Trophoblast cell (in vitro differentiated cells and primary cell): ENCODE data around the gene FAM89A. TPM values are rescaled to one million over a fixed set of nuclear protein-coding genes. Genes with fewer than 3 reads are reported as not detected.

ENCODE experiments used
- DNase-seq, 2 donors: peaks; one replicate each; pipeline ENCODE4 v3.0.0-alpha.2; 2016
- H2AFZ ChIP-seq: 2 replicates; pipeline ENCODE4 v1.6.1; 2013; ENCODE audit warnings: low read length, moderate library complexity, mild to moderate bottlenecking; ENCODE audit not compliant: insufficient read depth, poor library complexity
- H2AK5ac ChIP-seq: 2 replicates; pipeline ENCODE4 v1.6.1; 2013; ENCODE audit warnings: mild to moderate bottlenecking, low read length
- H2BK120ac ChIP-seq: 2 replicates; pipeline ENCODE4 v1.6.1; 2013; ENCODE audit warnings: low read length, mild to moderate bottlenecking, moderate library complexity; ENCODE audit not compliant: insufficient read depth, poor library complexity
- H2BK12ac ChIP-seq: 2 replicates; pipeline ENCODE4 v1.6.1; 2013; ENCODE audit warnings: mild to moderate bottlenecking, low read length, moderate library complexity
- H2BK5ac ChIP-seq: 2 replicates; pipeline ENCODE4 v1.6.1; 2013; ENCODE audit warnings: low read length, low read depth, moderate library complexity, mild to moderate bottlenecking; ENCODE audit not compliant: poor library complexity
- H3K14ac ChIP-seq: 2 replicates; pipeline ENCODE4 v1.6.1; 2013; ENCODE audit warnings: mild to moderate bottlenecking, low read length
- H3K18ac ChIP-seq: 2 replicates; pipeline ENCODE4 v1.6.1; 2013; ENCODE audit warnings: mild to moderate bottlenecking, low read length
- H3K23ac ChIP-seq: 2 replicates; pipeline ENCODE4 v1.6.1; 2013; ENCODE audit warnings: low read length
- H3K27ac ChIP-seq: 2 replicates; pipeline ENCODE4 v1.5.1; 2013; ENCODE audit warnings: low read depth, mild to moderate bottlenecking, inconsistent platforms, low read length, moderate library complexity
- H3K27me3 ChIP-seq: 2 replicates; pipeline ENCODE4 v1.6.1; 2013; ENCODE audit warnings: inconsistent platforms, mild to moderate bottlenecking, low read length, moderate library complexity; ENCODE audit not compliant: insufficient read depth
- H3K36me3 ChIP-seq, 2 experiments: 1 replicate in 1 of 2; 2 replicates in 1 of 2; pipeline ENCODE4 v1.6.1; 2013; ENCODE audit warnings: low read length in 2 of 2, mild to moderate bottlenecking in 2 of 2, moderate library complexity in 1 of 2; ENCODE audit not compliant: insufficient read depth in 2 of 2, control insufficient read depth in 1 of 2
- H3K4ac ChIP-seq: 2 replicates; pipeline ENCODE4 v1.6.1; 2013; ENCODE audit warnings: low read depth, mild to moderate bottlenecking, low read length, moderate library complexity
- H3K4me1 ChIP-seq, 2 experiments: 1 replicate in 1 of 2; 2 replicates in 1 of 2; pipeline ENCODE4 v1.6.1; 2013; ENCODE audit warnings: low read length in 2 of 2, mild to moderate bottlenecking in 2 of 2, moderate library complexity in 1 of 2; ENCODE audit not compliant: insufficient read depth in 2 of 2, control insufficient read depth in 1 of 2
- H3K4me2 ChIP-seq: 2 replicates; pipeline ENCODE4 v1.6.1; 2013; ENCODE audit warnings: inconsistent platforms, mild to moderate bottlenecking, low read length, moderate library complexity
- H3K4me3 ChIP-seq: 2 replicates; pipeline ENCODE4 v1.5.1; 2013; ENCODE audit warnings: mild to moderate bottlenecking, low read depth, low read length, inconsistent platforms
- H3K79me1 ChIP-seq: one replicate; pipeline ENCODE4 v1.6.1; 2013; ENCODE audit warnings: low read length
- H3K79me2 ChIP-seq: 2 replicates; pipeline ENCODE4 v1.6.1; 2013; ENCODE audit warnings: low read length, mild to moderate bottlenecking; ENCODE audit not compliant: control insufficient read depth, insufficient read depth, poor library complexity
- H3K9ac ChIP-seq: 2 replicates; pipeline ENCODE4 v1.6.1; 2013; ENCODE audit warnings: mild to moderate bottlenecking, low read length
- H3K9me3 ChIP-seq: 2 replicates; pipeline ENCODE4 v1.6.1; 2013; ENCODE audit warnings: low read depth, mild to moderate bottlenecking, control low read depth, inconsistent platforms, low read length; ENCODE audit not compliant: insufficient read depth
- H4K12ac ChIP-seq: 2 replicates; pipeline ENCODE4 v1.6.1; 2013; ENCODE audit warnings: low read depth, mild to moderate bottlenecking, low read length, moderate library complexity
- H4K8ac ChIP-seq: 2 replicates; pipeline ENCODE4 v1.6.1; 2013; ENCODE audit warnings: low read depth, mild to moderate bottlenecking, low read length, moderate library complexity
- H4K91ac ChIP-seq: one replicate; pipeline ENCODE4 v1.6.1; 2013; ENCODE audit warnings: low read depth, mild to moderate bottlenecking, low read length, moderate library complexity
- WGBS: extraction: QIAGEN DNeasy Blood & Tissue Kit; methylation state at CpG from one replicate; pipeline ENCODE4 v1.1.7; 2013; ENCODE audit warnings: missing lambda C conversion rate; ENCODE audit not compliant: insufficient read length, insufficient coverage; ENCODE audit errors: extremely low coverage; 5-methylcytosine and 5-hydroxymethylcytosine counted together
- polyA plus RNA-seq: library from polyadenylated mRNA; stranded (reverse); fragments of 200-250 nt; gene quantifications from 2 replicates; pipeline ENCODE4 v1.2.3, GENCODE V29; 2013

FAM89A gene
- 44.3 and 47.9 TPM in 2 replicates for polyA plus RNA-seq

- DNase-seq: peak; percentile 46 to 68
- peak within 1 kb of the TSS; percentile 98 for H2AFZ ChIP-seq
These were observed at the start of gene FAM89A for GRCh38 chr1:231040019-231040799. TSS of gene FAM89A (minus strand) at chr1:231040254. CDS start at chr1:231040211, 43 bp downstream.

GRCh38 chr1:231084353-231084752 lies 44.3 kb upstream of the FAM89A start:
- no peak overlapping the region for H2AK5ac ChIP-seq
- no peak overlapping the region for H4K12ac ChIP-seq
- no peak overlapping the region for H3K14ac ChIP-seq
- H2BK5ac ChIP-seq: no peak overlapping the region
- H4K91ac ChIP-seq: no peak overlapping the region
- H3K4me3 ChIP-seq: no peak overlapping the region
- no peaks in the 10 kb centered on the region for H3K79me2 ChIP-seq
- no peak overlapping the region for H3K27ac ChIP-seq
- H3K4me2 ChIP-seq: no peak overlapping the region
- H3K4ac ChIP-seq: no peak overlapping the region
- DNase-seq: no peak
- no peaks in the 10 kb centered on the region for H3K79me1 ChIP-seq
- no peak overlapping the region for H3K23ac ChIP-seq
- no peak overlapping the region for H2AFZ ChIP-seq
- H2BK12ac ChIP-seq: no peak overlapping the region
- no peaks in the 10 kb centered on the region for H3K9me3 ChIP-seq
- no CpG with 5 or more reads among the region's 5 CpGs for WGBS
- no peak overlapping the region for H4K8ac ChIP-seq
- H3K4me1 ChIP-seq: no peaks in the 10 kb centered on the region
- no peak overlapping the region for H3K9ac ChIP-seq
- no peaks in the 10 kb centered on the region for H3K27me3 ChIP-seq
- no peak overlapping the region for H3K18ac ChIP-seq
- no peaks in the 10 kb centered on the region for H3K36me3 ChIP-seq
- no peak overlapping the region for H2BK120ac ChIP-seq

More at GRCh38 chr1:231040019-231040799, at the start of gene FAM89A:
- H3K4ac ChIP-seq: peak within 1 kb of the TSS; percentile 92
- peak within 1 kb of the TSS; percentile 87 for H3K4me3 ChIP-seq
- H3K14ac ChIP-seq: peak within 1 kb of the TSS; percentile 93
- peak within 1 kb of the TSS; percentile 96 for H2BK120ac ChIP-seq
- H3K4me2 ChIP-seq: peak within 1 kb of the TSS; percentile 97
- peaks cover 15% of the 10 kb centered on the region for H3K79me2 ChIP-seq
- H3K27ac ChIP-seq: peak within 1 kb of the TSS; percentile 69
- H4K8ac ChIP-seq: peak within 1 kb of the TSS; percentile 95
- H2BK5ac ChIP-seq: peak within 1 kb of the TSS; percentile 93
- no CpG with 5 or more reads among the region's 82 CpGs for WGBS
- no peak within 1 kb of the TSS for H3K23ac ChIP-seq
- no peak within 1 kb of the TSS for H2AK5ac ChIP-seq
- H3K36me3 ChIP-seq: peaks cover 0 to 3% of the 10 kb centered on the region in 2 experiments
- peaks cover 26% of the 10 kb centered on the region for H3K79me1 ChIP-seq
- no peaks in the 10 kb centered on the region for H3K27me3 ChIP-seq
- peak within 1 kb of the TSS; percentile 63 for H4K12ac ChIP-seq
- H3K9me3 ChIP-seq: no peaks in the 10 kb centered on the region
- peak within 1 kb of the TSS; percentile 73 for H2BK12ac ChIP-seq
- H3K9ac ChIP-seq: peak within 1 kb of the TSS; percentile 82
- peak within 1 kb of the TSS; percentile 93 for H4K91ac ChIP-seq
- H3K4me1 ChIP-seq: peaks cover 16 to 25% of the 10 kb centered on the region in 2 experiments
- peak within 1 kb of the TSS; percentile 99 for H3K18ac ChIP-seq

GRCh38 chr1:231079163-231079562 lies 39.1 kb upstream of the FAM89A start:
- no peaks in the 10 kb centered on the region for H3K79me1 ChIP-seq
- DNase-seq: no peak
- no CpG with 5 or more reads among the region's 4 CpGs for WGBS
- H3K4ac ChIP-seq: no peak overlapping the region
- no peak overlapping the region for H2AFZ ChIP-seq
- H3K4me3 ChIP-seq: no peak overlapping the region
- no peak overlapping the region for H4K8ac ChIP-seq
- H4K12ac ChIP-seq: no peak overlapping the region
- H3K18ac ChIP-seq: no peak overlapping the region
- H3K27ac ChIP-seq: no peak overlapping the region
- H3K4me2 ChIP-seq: no peak overlapping the region
- no peaks in the 10 kb centered on the region for H3K9me3 ChIP-seq
- no peaks in the 10 kb centered on the region for H3K27me3 ChIP-seq
- H3K79me2 ChIP-seq: no peaks in the 10 kb centered on the region
- H2BK5ac ChIP-seq: no peak overlapping the region
- no peak overlapping the region for H3K14ac ChIP-seq
- H2BK120ac ChIP-seq: no peak overlapping the region
- H3K4me1 ChIP-seq: no peaks in the 10 kb centered on the region
- no peak overlapping the region for H3K9ac ChIP-seq
- H4K91ac ChIP-seq: no peak overlapping the region
- no peaks in the 10 kb centered on the region for H3K36me3 ChIP-seq
- no peak overlapping the region for H3K23ac ChIP-seq
- H2AK5ac ChIP-seq: no peak overlapping the region
- no peak overlapping the region for H2BK12ac ChIP-seq

GRCh38 chr1:231078250-231078649 lies 38.2 kb upstream of the FAM89A start:
- Histone ChIP-seq H3K14ac (no peak overlapping the region), H3K79me1 (no peaks in the 10 kb centered on the region), H2BK120ac (no peak overlapping the region), H3K9me3 (no peaks in the 10 kb centered on the region), H3K23ac (no peak overlapping the region), H4K12ac (no peak overlapping the region), H2AFZ (no peak overlapping the region), H4K8ac (no peak overlapping the region), H2BK12ac (no peak overlapping the region), H3K36me3 (no peaks in the 10 kb centered on the region), H3K4ac (no peak overlapping the region), H3K9ac (no peak overlapping the region), H3K4me3 (no peak overlapping the region), H3K4me1 (no peaks in the 10 kb centered on the region), H2BK5ac (no peak overlapping the region), H2AK5ac (no peak overlapping the region), H3K4me2 (no peak overlapping the region), H4K91ac (no peak overlapping the region), H3K27ac (no peak overlapping the region), H3K18ac (no peak overlapping the region), H3K27me3 (no peaks in the 10 kb centered on the region), H3K79me2 (no peaks in the 10 kb centered on the region)
- DNase-seq: no peak
- WGBS: no CpG with 5 or more reads among the region's 7 CpGs
